Mucosa of descending colon (tissue), 3 donors: ENCODE data around the gene PRDM16. TPM values are rescaled to one million over a fixed set of nuclear protein-coding genes. Genes with fewer than 3 reads are reported as not detected.
A peak's percentile ranks its signal among the peaks of the same experiment; 100 is the strongest.

Experiments
- ATAC-seq: fragments of 200-7000 bp; cut with Tn5 transposase; one replicate; pipeline ENCODE4 v1.9.1; 2020; ENCODE audit warnings: mild to moderate bottlenecking, moderate library complexity
- DNase-seq, 3 donors: peaks; one replicate each; pipeline ENCODE4 v3.0.0-alpha.2; 2020
- H3K36me3 ChIP-seq: fragments of 200-600 bp; one replicate; pipeline ENCODE4 v1.8.0; 2021; ENCODE audit warnings: low read depth, mild to moderate bottlenecking
- H3K4me1 ChIP-seq: fragments of 200-600 bp; one replicate; pipeline ENCODE4 v1.8.0; 2021; ENCODE audit warnings: low read depth, mild to moderate bottlenecking
- H3K4me3 ChIP-seq: fragments of 200-600 bp; one replicate; pipeline ENCODE4 v1.8.0; 2021; ENCODE audit warnings: mild to moderate bottlenecking
- H3K9me3 ChIP-seq: fragments of 200-600 bp; one replicate; pipeline ENCODE4 v1.8.0; 2021; ENCODE audit warnings: mild to moderate bottlenecking
- CTCF ChIP-seq: fragments of 200-600 bp; IDR thresholded peaks from one replicate; pipeline ENCODE4 v1.8.0; 2022; ENCODE audit warnings: antibody characterized with exemption, mild to moderate bottlenecking
- intact Hi-C, 2 donors: fragments of 100-400 bp; cut with DNase I in 1 of 2; cut with micrococcal nuclease in 1 of 2; formaldehyde crosslinking; loops; one replicate each; pipeline versions ENCODE4 v1.11.0 to v1.11.1; 2022; cut with DNase I, micrococcal nuclease
- total RNA-seq, 3 donors: library from RNA; stranded (reverse); fragmentation: NEBNext Ultra II Directional in 2 of 3; extraction: Animal tissue kit (Norgen Biotek cat#: 25700) in 2 of 3; gene quantifications; one replicate each; pipeline versions ENCODE4 v1.2.1 to v1.2.4, GENCODE V29; 2021 to 2023
- donor health status: DM: no; HTN: no; CAD: no; lungs with moderate emphysema.
- donor health status: DM: no; HTN: no; CAD: no.
- donor health status: DM: no; HTN: yes; CAD: no.

Gene PRDM16
- total RNA-seq, 3 donors from 2014 or later: 1.6 to 2.5 (median 2.4) TPM

- DNase-seq (peak in 1 of 3 donors; percentile 47), ATAC-seq (peak; percentile 47)
- intact Hi-C loops: no loop called here
- Histone ChIP-seq H3K4me1 (peaks cover 17% of the 10 kb centered on the region), H3K36me3 (no peaks in the 10 kb centered on the region), H3K9me3 (no peaks in the 10 kb centered on the region), H3K4me3 (no peak overlapping the region)
- no peak for TF ChIP-seq CTCF
Observed at GRCh38 chr1:3174487-3175247, 105.7 kb downstream of the PRDM16 start.

GRCh38 chr1:3175486-3175885 is 106.5 kb downstream of the PRDM16 start:
- Histone ChIP-seq H3K36me3 (no peaks in the 10 kb centered on the region), H3K4me3 (no peak overlapping the region), H3K9me3 (no peaks in the 10 kb centered on the region), H3K4me1 (peaks cover 11% of the 10 kb centered on the region)
- TF ChIP-seq CTCF: no peak
- no peak for DNase-seq
- intact Hi-C loops: no loop called here
- no peak for ATAC-seq

GRCh38 chr1:3176028-3176427 is 107.0 kb downstream of the PRDM16 start:
- ATAC-seq (no peak), DNase-seq (no peak)
- no peak for TF ChIP-seq CTCF
- H3K4me1 ChIP-seq: peaks cover 6% of the 10 kb centered on the region
- intact Hi-C loops: no loop called here
- H3K36me3 ChIP-seq: no peaks in the 10 kb centered on the region
- no peak overlapping the region for H3K4me3 ChIP-seq
- no peaks in the 10 kb centered on the region for H3K9me3 ChIP-seq

- intact Hi-C loops: no loop called here
- Histone ChIP-seq H3K36me3 (no peaks in the 10 kb centered on the region), H3K4me1 (no peaks in the 10 kb centered on the region), H3K9me3 (no peaks in the 10 kb centered on the region), H3K4me3 (no peak overlapping the region)
- DNase-seq: no peak
- no peak for TF ChIP-seq CTCF
- ATAC-seq: no peak
Observed at GRCh38 chr1:3176820-3177219, 107.8 kb downstream of the PRDM16 start.

GRCh38 chr1:3178279-3178678 is 109.3 kb downstream of the PRDM16 start:
- Histone ChIP-seq H3K9me3 (no peaks in the 10 kb centered on the region), H3K4me1 (no peaks in the 10 kb centered on the region), H3K4me3 (no peak overlapping the region), H3K36me3 (no peaks in the 10 kb centered on the region)
- ATAC-seq (no peak), DNase-seq (no peak)
- TF ChIP-seq CTCF: no peak
- intact Hi-C loops: no loop called here
